SU-DHL-6 (cell line): ENCODE measurements around the gene SDR42E1.

Source experiments
- H2AFZ ChIP-seq: fragments of 200-600 bp; sonication (generic); 2 replicates; pipeline ENCODE4 v1.6.1; 2014; ENCODE audit warnings: low read depth, mild to moderate bottlenecking, moderate library complexity, mixed read lengths, antibody characterized with exemption, low read length; ENCODE audit not compliant: severe bottlenecking
- H3F3A ChIP-seq: fragments of 200-600 bp; shearing (Covaris generic); 2 replicates; pipeline ENCODE4 v1.6.0; 2016; ENCODE audit warnings: antibody characterized with exemption, mild to moderate bottlenecking; ENCODE audit not compliant: insufficient read depth
- H3K27ac ChIP-seq: fragments of 200-600 bp; sonication (generic); 2 replicates; pipeline ENCODE4 v1.5.1; 2016; ENCODE audit warnings: low read depth, mild to moderate bottlenecking, low read length, moderate library complexity, mixed read lengths
- H3K27me3 ChIP-seq: fragments of 200-600 bp; sonication (generic), shearing (Covaris generic); 2 replicates; pipeline ENCODE4 v1.6.0; 2014; ENCODE audit warnings: mild to moderate bottlenecking, low read length
- H3K36me3 ChIP-seq: fragments of 200-600 bp; sonication (generic); 2 replicates; pipeline ENCODE4 v1.6.1; 2014; ENCODE audit warnings: mild to moderate bottlenecking, low read length, mixed read lengths
- H3K4me2 ChIP-seq: fragments of 300-600, 200-600 bp; shearing (Covaris generic), sonication (generic); 2 replicates; pipeline ENCODE4 v1.6.0; 2014; ENCODE audit warnings: low read length, low read depth, mild to moderate bottlenecking; ENCODE audit not compliant: poor library complexity, severe bottlenecking
- H3K4me3 ChIP-seq: fragments of 200-600 bp; sonication (generic); 2 replicates; pipeline ENCODE4 v1.5.1; 2014; ENCODE audit warnings: antibody characterized with exemption, low read length, mild to moderate bottlenecking, mixed read lengths; ENCODE audit not compliant: insufficient read depth, poor library complexity, severe bottlenecking
- H3K79me2 ChIP-seq: fragments of 200-600 bp; sonication (generic); 2 replicates; pipeline ENCODE4 v1.6.1; 2014; ENCODE audit warnings: mild to moderate bottlenecking, low read length, moderate library complexity; ENCODE audit not compliant: insufficient read depth
- H3K9ac ChIP-seq: fragments of 200-600 bp; sonication (generic); 2 replicates; pipeline ENCODE4 v1.7.0; 2014; ENCODE audit warnings: mild to moderate bottlenecking, low read length
- H3K9me2 ChIP-seq: fragments of 200-600 bp; sonication (generic); replicated peaks from 2 replicates; pipeline ENCODE4 v1.6.1; 2014; ENCODE audit warnings: low read length; ENCODE audit not compliant: insufficient read depth
- H3K9me3 ChIP-seq: fragments of 200-600 bp; sonication (generic); 2 replicates; pipeline ENCODE4 v1.6.1; 2014; ENCODE audit warnings: low read length, mixed read lengths; ENCODE audit not compliant: insufficient read depth
- H4K20me1 ChIP-seq: fragments of 200-600 bp; sonication (generic); 2 replicates; pipeline ENCODE4 v1.6.1; 2014; ENCODE audit warnings: low read depth, mild to moderate bottlenecking, antibody characterized with exemption, low read length, moderate library complexity, mixed read lengths
- EZH2phosphoT487 ChIP-seq: fragments of 200-600 bp; sonication (generic), shearing (Covaris generic); conservative IDR thresholded peaks from 2 replicates; pipeline ENCODE4 v1.6.1; 2018; ENCODE audit warnings: mild to moderate bottlenecking, antibody characterized with exemption, low read length, moderate library complexity, mixed read lengths
- TF ChIP-seq, protein P1 (sequence below): fragments of 200-600 bp; sonication (generic); IDR thresholded peaks from one replicate; pipeline ENCODE4 v1.5.1; 2017; ENCODE audit warnings: antibody characterized with exemption, mild to moderate bottlenecking, low read length, moderate library complexity; ENCODE audit not compliant: insufficient read depth, poor library complexity, severe bottlenecking

Gene SDR42E1

DNA sequence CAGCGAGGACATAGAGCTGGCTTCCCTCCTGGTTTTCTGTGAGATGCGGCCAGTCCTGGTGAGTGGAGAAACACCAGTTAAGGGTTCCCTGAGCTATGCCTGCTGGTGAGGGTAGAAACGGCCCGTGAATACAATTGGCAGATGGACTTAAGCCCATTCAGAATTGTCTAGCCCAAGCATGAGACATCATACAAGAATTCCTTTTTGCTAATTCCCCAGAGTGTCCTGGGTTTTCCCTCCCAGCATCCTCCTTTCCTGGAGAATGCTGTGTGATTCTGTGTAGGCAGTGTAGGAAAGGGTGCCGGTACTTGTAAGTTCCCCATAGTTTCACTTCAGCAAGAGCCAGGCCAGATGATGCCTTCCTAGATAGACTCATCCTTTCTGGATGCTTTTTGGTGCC is 65.1 kb downstream of the SDR42E1 start:
- Histone ChIP-seq H3K36me3 (peaks cover 95% of the 10 kb centered on the region), H3K4me3 (no peak overlapping the region)

DNA sequence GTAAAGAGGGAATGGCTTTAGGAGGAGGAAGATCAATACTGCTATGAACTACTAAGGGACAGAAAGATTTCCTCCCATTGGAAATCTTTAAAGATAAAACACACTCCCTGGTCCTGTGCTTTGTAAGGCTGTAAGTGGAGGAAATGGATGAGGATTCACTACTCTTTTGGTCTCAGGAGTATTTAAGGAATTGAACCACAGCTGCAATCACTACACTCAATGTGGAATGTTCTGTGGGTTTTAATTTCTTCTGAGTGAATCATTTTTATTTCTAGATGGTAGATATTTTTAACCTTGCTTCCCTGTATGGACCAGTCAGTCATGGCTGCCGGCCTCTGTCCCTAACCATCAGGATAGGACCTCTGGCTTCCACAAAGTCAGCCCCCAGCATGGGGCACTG is 65.6 kb downstream of the SDR42E1 start:
- Histone ChIP-seq H3K4me2 (no peak overlapping the region), H3K9ac (no peak overlapping the region), H3K4me3 (no peak overlapping the region), H3K9me2 (no peaks in the 10 kb centered on the region), H4K20me1 (no peaks in the 10 kb centered on the region), H3F3A (peaks cover 5% of the 10 kb centered on the region; the same call in 1 of the 2 replicates), H3K27ac (no peak overlapping the region), H3K36me3 (peaks cover 93% of the 10 kb centered on the region), H3K27me3 (no peaks in the 10 kb centered on the region), H3K79me2 (no peaks in the 10 kb centered on the region), H3K9me3 (no peaks in the 10 kb centered on the region), H2AFZ (no peak overlapping the region)
- TF ChIP-seq, protein P1, sequence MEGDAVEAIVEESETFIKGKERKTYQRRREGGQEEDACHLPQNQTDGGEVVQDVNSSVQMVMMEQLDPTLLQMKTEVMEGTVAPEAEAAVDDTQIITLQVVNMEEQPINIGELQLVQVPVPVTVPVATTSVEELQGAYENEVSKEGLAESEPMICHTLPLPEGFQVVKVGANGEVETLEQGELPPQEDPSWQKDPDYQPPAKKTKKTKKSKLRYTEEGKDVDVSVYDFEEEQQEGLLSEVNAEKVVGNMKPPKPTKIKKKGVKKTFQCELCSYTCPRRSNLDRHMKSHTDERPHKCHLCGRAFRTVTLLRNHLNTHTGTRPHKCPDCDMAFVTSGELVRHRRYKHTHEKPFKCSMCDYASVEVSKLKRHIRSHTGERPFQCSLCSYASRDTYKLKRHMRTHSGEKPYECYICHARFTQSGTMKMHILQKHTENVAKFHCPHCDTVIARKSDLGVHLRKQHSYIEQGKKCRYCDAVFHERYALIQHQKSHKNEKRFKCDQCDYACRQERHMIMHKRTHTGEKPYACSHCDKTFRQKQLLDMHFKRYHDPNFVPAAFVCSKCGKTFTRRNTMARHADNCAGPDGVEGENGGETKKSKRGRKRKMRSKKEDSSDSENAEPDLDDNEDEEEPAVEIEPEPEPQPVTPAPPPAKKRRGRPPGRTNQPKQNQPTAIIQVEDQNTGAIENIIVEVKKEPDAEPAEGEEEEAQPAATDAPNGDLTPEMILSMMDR = no peak
- no peak for TF ChIP-seq EZH2phosphoT487

More for the DNA sequence above, 65.1 kb downstream of the SDR42E1 start:
- peaks cover 10% of the 10 kb centered on the region; the same call in 1 of the 2 replicates for H3F3A ChIP-seq
- no peak overlapping the region for H3K27ac ChIP-seq
- H3K9me3 ChIP-seq = no peaks in the 10 kb centered on the region
- no peaks in the 10 kb centered on the region for H3K79me2 ChIP-seq
- no peak overlapping the region for H2AFZ ChIP-seq
- no peak for TF ChIP-seq EZH2phosphoT487
- TF ChIP-seq, protein P1 = no peak
- no peak overlapping the region for H3K9ac ChIP-seq
- no peaks in the 10 kb centered on the region for H3K9me2 ChIP-seq
- H4K20me1 ChIP-seq = no peaks in the 10 kb centered on the region
- H3K4me2 ChIP-seq = no peak overlapping the region
- no peaks in the 10 kb centered on the region for H3K27me3 ChIP-seq

DNA sequence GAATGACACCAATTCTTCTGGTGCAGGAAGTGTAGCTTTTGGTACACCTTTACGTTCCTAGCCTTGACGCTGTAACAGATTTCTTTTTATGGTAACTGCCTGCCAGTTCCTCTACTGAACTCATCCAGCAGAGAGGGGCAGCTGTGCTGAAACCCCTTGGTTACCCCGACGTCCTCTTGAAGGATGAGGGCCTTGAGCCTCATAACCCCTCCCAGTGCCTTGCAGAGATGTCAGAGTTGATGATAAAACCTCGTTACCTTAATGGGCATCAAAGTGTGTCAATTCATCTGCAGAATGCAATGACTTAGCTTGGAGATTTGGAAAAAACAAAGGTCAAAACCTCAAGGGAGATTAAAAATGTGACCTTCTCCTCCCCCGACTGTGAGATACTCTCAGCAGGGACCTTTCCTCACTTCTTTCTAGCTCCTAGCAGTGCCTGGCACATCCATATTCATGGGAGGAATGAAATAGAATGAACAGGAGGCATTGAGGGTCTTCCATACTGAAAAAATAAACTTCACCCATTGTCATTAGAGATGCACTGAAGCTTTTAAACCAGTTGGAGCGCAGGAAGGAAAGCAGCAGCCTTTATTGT is 69.2 kb downstream of the SDR42E1 start:
- no peak overlapping the region for H3K9ac ChIP-seq
- no peaks in the 10 kb centered on the region for H3K79me2 ChIP-seq
- TF ChIP-seq, protein P1 = no peak
- no peak for TF ChIP-seq EZH2phosphoT487

More for the DNA sequence above, 69.2 kb downstream of the SDR42E1 start:
- no peak overlapping the region for H2AFZ ChIP-seq
- peaks cover 80% of the 10 kb centered on the region for H3K36me3 ChIP-seq
- no peaks in the 10 kb centered on the region for H3K9me2 ChIP-seq
- no peak overlapping the region for H3K4me3 ChIP-seq
- no peak overlapping the region for H3K27ac ChIP-seq
- no peaks in the 10 kb centered on the region for H4K20me1 ChIP-seq
- no peaks in the 10 kb centered on the region for H3K9me3 ChIP-seq
- H3K4me2 ChIP-seq = no peak overlapping the region
- H3F3A ChIP-seq = no peaks in the 10 kb centered on the region
- no peaks in the 10 kb centered on the region for H3K27me3 ChIP-seq
